ENCODE data around the gene ZNF689. TPM values are rescaled to one million over a fixed set of nuclear protein-coding genes. Genes with fewer than 3 reads are reported as not detected.

Gene ZNF689
- total RNA-seq, 1 experiment from 2014 or later, result 21.1 TPM

DNA sequence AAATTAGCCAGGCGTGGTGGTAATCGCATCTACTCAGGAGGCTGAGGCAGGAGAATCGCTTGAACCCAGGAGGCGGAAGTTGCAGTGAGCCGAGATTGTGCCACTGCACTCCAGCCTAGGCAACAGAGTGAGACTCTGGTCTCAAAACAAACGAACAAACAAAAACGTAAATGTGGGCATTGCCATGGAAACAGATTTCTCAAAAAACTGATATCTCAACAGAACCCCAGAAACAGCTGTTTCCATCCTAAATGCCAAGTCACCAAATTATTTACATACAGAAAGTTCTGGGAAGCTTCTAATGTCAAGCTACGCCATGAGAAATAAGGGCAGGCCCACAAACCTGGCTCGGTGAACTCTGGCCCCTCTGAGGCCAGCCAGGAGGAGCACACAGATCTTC, 16.0 kb upstream of the ZNF689 start:
- H3K4me2 ChIP-seq (ENCODE audit: insufficient read depth, insufficient read length, low read length), result no peak overlapping the region
- no peaks in the 10 kb centered on the region for H3K9me3 ChIP-seq (ENCODE audit: control insufficient read depth, low read depth, low read length)
- H3K4me1 Mint-ChIP-seq, result peaks cover 12 to 13% of the 10 kb centered on the region in 2 experiments
- H4K5ac ChIP-seq (ENCODE audit: insufficient read length, low read depth, low read length), result no peak overlapping the region
- no peak overlapping the region for H3K27ac Mint-ChIP-seq
- H3K4ac ChIP-seq (ENCODE audit: low read depth, low read length), result no peak overlapping the region
- H3K23me2 ChIP-seq (ENCODE audit: insufficient read length, low read depth, low read length, poor library complexity, severe bottlenecking), result no peaks in the 10 kb centered on the region
- no peak overlapping the region for H2BK15ac ChIP-seq (ENCODE audit: low read depth, low read length)
- H3K14ac ChIP-seq (ENCODE audit: insufficient read depth, low read length), result no peak overlapping the region
- H3K23ac ChIP-seq (ENCODE audit: insufficient read length, low read depth, low read length), result no peak overlapping the region
- no peak for DNase-seq
- no peak overlapping the region for H2BK20ac ChIP-seq (ENCODE audit: low read depth, low read length, poor library complexity, severe bottlenecking)
- no peak overlapping the region for H4K8ac ChIP-seq (replicated peaks; ENCODE audit: insufficient read length, low read depth, low read length)
- no peaks in the 10 kb centered on the region for H3K36me3 Mint-ChIP-seq (ENCODE audit: insufficient read depth in 1 of 3, low read depth in 3 of 3)
- H4K20me1 ChIP-seq (ENCODE audit: control insufficient read depth, insufficient read depth, insufficient read length), result no peaks in the 10 kb centered on the region
- H3K27me3 ChIP-seq (ENCODE audit: insufficient read depth, low read length), result no peaks in the 10 kb centered on the region
- no peak overlapping the region for H3K18ac ChIP-seq (ENCODE audit: insufficient read length, low read depth, low read length)
- H2BK5ac ChIP-seq (ENCODE audit: insufficient read length, low read length), result no peak overlapping the region
- no peak overlapping the region for H2BK12ac ChIP-seq (ENCODE audit: insufficient read length, low read depth, low read length)
- no peak overlapping the region for H2AK5ac ChIP-seq (ENCODE audit: insufficient read length, low read length)
- no peak overlapping the region for H3T11ph ChIP-seq (ENCODE audit: low read length)
- H3K9me3 Mint-ChIP-seq, result no peaks in the 10 kb centered on the region
- H2BK120ac ChIP-seq (ENCODE audit: low read depth, low read length, poor library complexity, severe bottlenecking), result no peak overlapping the region
- no peak for TF ChIP-seq CTCF (conservative IDR thresholded peaks at IDR 0.05)
- peaks cover 22% of the 10 kb centered on the region for H3K27me3 Mint-ChIP-seq (ENCODE audit: low read depth)
- H3K79me2 ChIP-seq (ENCODE audit: insufficient read depth, low read length), result no peaks in the 10 kb centered on the region
- no peak overlapping the region for H4K91ac ChIP-seq (ENCODE audit: insufficient read length, low read depth, low read length)
- H3K79me1 ChIP-seq (ENCODE audit: insufficient read depth, low read depth, low read length, poor library complexity, severe bottlenecking), result no peaks in the 10 kb centered on the region
- no peak overlapping the region for H3K9ac ChIP-seq (ENCODE audit: extremely low read depth, insufficient read length, low read length)
- no CpG with 5 or more reads among the region's 9 CpGs for WGBS (ENCODE audit: extremely low coverage, insufficient read length, low lambda C conversion rate)
- no peaks in the 10 kb centered on the region for H3K4me1 ChIP-seq (ENCODE audit: insufficient read depth, low read length)
- H3K56ac ChIP-seq (ENCODE audit: insufficient read length, low read depth, low read length), result no peak overlapping the region
- no peak overlapping the region for H2AFZ ChIP-seq (ENCODE audit: low read length)
- no peak overlapping the region for H3K27ac ChIP-seq (ENCODE audit: insufficient read length, low read depth, low read length)
- H3K4me3 Mint-ChIP-seq, result no peak overlapping the region

Data from H9 (cell line).